Liver (tissue), 3 donors: Measurements from ENCODE around the gene IGF2BP2.

Experiments used
- ATF3 ChIP-seq: IDR thresholded peaks from 2 replicates; pipeline ENCODE4 v1.6.1; 2016; ENCODE audit warnings: antibody characterized with exemption
- EGR1 ChIP-seq, 2 donors: IDR thresholded peaks; 2 replicates each; pipeline ENCODE4 v1.6.1; 2016 to 2018; ENCODE audit warnings: antibody characterized with exemption in 2 of 2, low read depth in 2 of 2
- FOXA1 ChIP-seq: IDR thresholded peaks from 2 replicates; pipeline ENCODE4 v1.6.1; 2016; ENCODE audit warnings: antibody characterized with exemption
- FOXA2 ChIP-seq: IDR thresholded peaks from 2 replicates; pipeline ENCODE4 v1.6.1; 2016; ENCODE audit warnings: antibody characterized with exemption
- NR2F2 ChIP-seq: IDR thresholded peaks from 2 replicates; pipeline ENCODE4 v1.6.1; 2016; ENCODE audit warnings: antibody characterized with exemption
- RAD21 ChIP-seq, 2 donors: IDR thresholded peaks; 2 replicates each; pipeline ENCODE4 v1.6.1; 2016; ENCODE audit warnings: antibody characterized with exemption in 2 of 2, mild to moderate bottlenecking in 2 of 2
- REST ChIP-seq: IDR thresholded peaks from 2 replicates; pipeline ENCODE4 v1.6.1; 2016; ENCODE audit warnings: antibody characterized with exemption, mild to moderate bottlenecking
- SP1 ChIP-seq: IDR thresholded peaks from 2 replicates; pipeline ENCODE4 v1.6.1; 2018; ENCODE audit warnings: antibody characterized with exemption, mild to moderate bottlenecking
- YY1 ChIP-seq: IDR thresholded peaks from 2 replicates; pipeline ENCODE4 v1.6.1; 2016; ENCODE audit warnings: antibody characterized with exemption, mild to moderate bottlenecking
- TF ChIP-seq, protein P1 (sequence below): fragments of 150-350 bp; IDR thresholded peaks from 2 replicates; pipeline ENCODE4 v1.5.1; 2017; ENCODE audit warnings: improper control_type of control experiment, low read depth, low read length; ENCODE audit not compliant: missing input control
- TF ChIP-seq, protein P2 (sequence below): IDR thresholded peaks from 2 replicates; pipeline ENCODE4 v1.6.1; 2016; ENCODE audit warnings: antibody characterized with exemption
- donor health status: healthy.
- donor health status: healthy.

- TF ChIP-seq, protein P1, sequence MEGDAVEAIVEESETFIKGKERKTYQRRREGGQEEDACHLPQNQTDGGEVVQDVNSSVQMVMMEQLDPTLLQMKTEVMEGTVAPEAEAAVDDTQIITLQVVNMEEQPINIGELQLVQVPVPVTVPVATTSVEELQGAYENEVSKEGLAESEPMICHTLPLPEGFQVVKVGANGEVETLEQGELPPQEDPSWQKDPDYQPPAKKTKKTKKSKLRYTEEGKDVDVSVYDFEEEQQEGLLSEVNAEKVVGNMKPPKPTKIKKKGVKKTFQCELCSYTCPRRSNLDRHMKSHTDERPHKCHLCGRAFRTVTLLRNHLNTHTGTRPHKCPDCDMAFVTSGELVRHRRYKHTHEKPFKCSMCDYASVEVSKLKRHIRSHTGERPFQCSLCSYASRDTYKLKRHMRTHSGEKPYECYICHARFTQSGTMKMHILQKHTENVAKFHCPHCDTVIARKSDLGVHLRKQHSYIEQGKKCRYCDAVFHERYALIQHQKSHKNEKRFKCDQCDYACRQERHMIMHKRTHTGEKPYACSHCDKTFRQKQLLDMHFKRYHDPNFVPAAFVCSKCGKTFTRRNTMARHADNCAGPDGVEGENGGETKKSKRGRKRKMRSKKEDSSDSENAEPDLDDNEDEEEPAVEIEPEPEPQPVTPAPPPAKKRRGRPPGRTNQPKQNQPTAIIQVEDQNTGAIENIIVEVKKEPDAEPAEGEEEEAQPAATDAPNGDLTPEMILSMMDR: no peak
- no peak for TF ChIP-seq REST
- TF ChIP-seq SP1: no peak
- no peak for TF ChIP-seq NR2F2
- TF ChIP-seq FOXA2: no peak
- no peak for TF ChIP-seq RAD21 (IDR thresholded peaks at IDR 0.05)
- no peak for TF ChIP-seq FOXA1
- TF ChIP-seq EGR1 (IDR thresholded peaks at IDR 0.05; ENCODE audit: low read depth in 2 of 2): no peak
- TF ChIP-seq YY1: no peak
- TF ChIP-seq ATF3: no peak
- TF ChIP-seq, protein P2, sequence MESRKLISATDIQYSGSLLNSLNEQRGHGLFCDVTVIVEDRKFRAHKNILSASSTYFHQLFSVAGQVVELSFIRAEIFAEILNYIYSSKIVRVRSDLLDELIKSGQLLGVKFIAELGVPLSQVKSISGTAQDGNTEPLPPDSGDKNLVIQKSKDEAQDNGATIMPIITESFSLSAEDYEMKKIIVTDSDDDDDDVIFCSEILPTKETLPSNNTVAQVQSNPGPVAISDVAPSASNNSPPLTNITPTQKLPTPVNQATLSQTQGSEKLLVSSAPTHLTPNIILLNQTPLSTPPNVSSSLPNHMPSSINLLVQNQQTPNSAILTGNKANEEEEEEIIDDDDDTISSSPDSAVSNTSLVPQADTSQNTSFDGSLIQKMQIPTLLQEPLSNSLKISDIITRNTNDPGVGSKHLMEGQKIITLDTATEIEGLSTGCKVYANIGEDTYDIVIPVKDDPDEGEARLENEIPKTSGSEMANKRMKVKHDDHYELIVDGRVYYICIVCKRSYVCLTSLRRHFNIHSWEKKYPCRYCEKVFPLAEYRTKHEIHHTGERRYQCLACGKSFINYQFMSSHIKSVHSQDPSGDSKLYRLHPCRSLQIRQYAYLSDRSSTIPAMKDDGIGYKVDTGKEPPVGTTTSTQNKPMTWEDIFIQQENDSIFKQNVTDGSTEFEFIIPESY: no peak
Observed at GRCh38 chr3:185605566-185605965, 219.3 kb downstream of the IGF2BP2 start.
